Ammon's horn (tissue), 1 donor: ENCODE data around the gene NUP210.
"Not testable (repeated sequence)": the region's sequence is repeated elsewhere in the genome, so short reads cannot be mapped to it uniquely, and the experiment has no call there.

Source experiments
- DNase-seq: peaks from one replicate; pipeline ENCODE4 v3.0.0-alpha.2; 2016; ENCODE audit warnings: low spot score

Gene NUP210

DNA sequence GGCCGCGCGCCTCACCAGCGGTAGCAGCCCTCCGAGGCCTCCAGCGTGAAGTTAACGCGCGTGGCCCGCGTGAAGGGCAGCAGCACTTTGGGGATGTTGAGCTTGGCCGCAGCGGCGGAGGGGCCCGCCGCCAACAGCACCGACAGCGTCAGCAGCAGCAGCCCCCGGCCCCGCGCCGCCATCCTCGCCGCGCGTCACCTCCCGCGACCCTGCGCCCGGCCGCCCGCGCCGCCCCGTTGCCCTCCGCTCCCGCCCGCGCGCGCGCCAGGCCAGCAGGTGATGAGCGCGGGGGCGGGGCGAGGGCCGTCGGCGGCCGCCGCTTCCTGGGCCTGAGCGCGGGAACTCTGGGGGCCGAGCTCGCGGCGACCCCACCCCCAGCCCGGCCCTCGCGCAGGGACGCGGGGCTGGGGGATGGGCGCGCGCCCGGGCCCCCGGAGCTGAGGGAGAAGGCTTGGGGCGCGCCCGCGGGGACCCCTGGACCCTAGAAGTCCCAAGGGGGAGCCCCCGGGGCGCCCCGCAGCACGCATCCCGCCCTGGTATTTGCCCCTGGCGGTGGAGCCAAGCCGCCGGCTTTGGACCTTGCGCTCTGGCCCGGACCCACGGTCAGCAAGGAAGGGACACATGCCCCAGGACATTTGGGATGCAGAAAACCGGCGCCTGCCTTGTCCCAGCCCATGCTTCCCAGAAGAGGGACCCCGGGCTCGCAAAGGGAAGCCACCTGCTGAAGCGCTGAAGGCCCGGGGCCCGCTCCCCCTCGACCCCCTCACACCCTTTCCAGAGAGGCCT lies at the start of gene NUP210:
NUP210 (minus strand) TSS at position 278 of the 786 bp plus-strand sequence; CDS start at position 182, 96 bp downstream.
- no peak for DNase-seq

DNA sequence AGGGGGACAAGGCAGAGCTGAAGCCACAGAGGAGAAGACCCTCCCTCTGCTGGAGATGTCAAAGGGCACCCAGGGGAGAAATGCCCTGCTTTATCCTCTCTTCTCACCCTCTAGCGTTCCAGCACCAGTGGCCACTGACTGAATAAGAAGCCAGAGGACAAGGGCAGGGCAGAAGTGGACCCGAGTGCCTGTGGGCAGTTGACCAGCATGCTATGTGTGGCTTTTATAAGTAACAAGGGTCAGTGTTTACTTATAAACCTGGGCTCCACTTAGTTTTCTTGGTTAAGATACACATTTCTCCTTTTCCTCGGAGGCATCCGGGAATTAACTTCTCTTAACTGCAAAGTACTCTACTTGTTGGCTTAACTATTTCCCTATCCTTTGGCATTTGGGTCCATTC lies 46.7 kb upstream of the NUP210 start:
- no peak for DNase-seq

DNA sequence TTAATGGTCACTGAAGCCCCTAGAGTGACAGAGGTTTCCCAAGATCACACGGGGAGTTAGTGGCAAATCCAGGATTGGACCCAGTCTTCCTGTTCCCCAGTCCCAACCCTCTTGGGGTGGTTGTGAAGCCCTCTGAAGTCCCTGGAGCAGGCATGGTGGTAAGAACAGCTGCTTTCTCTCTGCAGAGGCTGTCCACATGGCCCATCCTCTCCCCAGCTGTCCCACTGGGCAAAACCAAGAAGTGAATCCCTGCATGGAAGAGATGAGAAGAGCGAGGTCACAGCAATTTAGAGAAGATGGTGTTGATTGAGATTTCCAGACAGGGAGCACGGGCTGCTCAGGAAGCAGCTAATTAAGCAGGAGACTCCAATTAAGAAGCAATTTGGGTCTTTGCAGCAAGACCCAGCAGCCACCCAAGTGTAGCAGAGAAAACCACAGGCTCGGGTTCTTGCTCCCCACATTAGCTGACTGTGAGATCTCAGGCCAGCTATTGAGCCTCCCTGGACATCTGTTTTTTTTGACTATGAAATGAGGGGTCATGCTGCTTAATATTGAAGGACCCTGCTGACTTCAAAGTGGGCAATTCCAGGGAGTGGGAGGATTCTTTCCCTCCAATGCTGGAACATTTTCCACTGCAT lies 45.2 kb upstream of the NUP210 start:
- no peak for DNase-seq

DNA sequence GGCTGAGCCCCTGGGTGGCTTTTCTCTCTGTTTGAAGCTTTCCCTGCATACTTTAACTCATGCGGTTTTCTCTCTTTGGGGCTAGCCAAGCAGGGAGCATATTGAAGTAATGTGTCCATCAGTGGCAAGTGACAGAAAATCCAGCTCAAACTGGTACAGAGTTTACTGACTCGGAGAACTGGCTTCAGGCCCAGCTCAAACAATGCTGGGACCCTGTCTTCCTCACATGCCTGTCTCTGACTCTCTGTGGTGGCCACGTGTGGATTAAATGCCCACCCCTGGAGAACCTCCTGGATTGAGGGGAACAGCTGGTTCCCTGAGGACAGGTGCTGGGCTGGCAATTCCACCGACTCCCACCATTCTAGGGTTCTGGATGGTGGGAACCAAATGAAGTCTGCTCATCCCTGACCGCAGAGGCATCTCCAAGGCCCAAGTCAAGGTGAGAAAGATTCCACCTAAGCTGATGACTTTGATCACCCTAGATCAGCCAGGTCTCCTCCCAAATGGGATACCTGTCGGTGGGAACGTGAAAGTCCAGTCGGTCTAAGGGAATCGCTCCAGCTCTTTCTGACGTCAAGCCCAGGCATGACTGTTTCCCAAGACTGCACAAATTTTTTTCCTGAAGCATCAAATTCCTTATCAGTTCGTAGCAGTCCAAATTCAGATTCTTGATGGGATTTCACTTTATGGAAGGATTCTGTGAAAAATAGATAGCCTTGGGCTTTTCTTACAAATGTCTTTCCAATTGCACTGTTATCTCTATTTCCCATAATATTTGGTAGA lies 43.7 kb upstream of the NUP210 start:
- no peak for DNase-seq

DNA sequence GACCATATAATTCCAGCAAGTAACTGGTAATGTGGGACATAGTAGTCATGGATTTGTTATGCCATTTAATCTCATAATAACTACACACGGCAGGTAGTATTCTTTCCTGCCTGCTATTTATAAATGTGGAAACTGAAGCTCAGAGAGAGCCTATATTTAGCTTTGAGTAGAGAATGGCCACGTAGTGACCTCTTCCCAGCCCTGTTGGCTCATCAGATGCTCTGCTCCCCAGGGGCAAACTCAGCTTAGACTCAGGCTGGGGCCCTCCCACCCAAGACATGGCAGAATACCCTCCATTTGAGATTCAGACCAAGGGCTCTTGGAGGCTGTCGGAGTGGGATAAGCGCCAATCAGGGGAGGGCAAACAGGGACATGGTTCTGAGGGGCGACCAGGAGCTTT lies 42.7 kb upstream of the NUP210 start:
- no peak for DNase-seq

DNA sequence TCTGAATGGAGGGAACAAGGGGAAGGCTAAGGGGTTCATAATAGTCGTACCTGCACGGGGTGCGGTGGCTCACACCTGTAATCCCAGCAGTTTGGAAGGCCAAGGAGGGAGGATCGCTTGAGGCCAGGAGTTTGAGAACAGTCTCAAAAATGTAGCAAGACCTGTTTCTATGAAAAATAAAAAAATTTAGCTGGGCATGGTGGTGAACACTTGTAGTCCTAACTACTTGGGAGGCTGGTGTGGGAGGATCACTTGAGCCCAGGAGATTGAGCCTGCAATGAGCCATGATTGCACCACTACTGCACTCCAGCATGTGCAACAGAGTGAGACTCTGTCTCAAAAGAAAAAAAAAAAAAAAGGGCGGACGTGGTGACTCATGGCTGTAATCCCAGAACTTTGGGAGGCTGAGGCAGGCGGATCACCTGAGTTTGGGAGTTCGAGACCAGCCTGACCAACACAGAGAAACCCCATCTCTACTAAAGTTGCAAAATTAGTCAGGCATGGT lies 42.1 kb upstream of the NUP210 start:
- DNase-seq, result no peak

DNA sequence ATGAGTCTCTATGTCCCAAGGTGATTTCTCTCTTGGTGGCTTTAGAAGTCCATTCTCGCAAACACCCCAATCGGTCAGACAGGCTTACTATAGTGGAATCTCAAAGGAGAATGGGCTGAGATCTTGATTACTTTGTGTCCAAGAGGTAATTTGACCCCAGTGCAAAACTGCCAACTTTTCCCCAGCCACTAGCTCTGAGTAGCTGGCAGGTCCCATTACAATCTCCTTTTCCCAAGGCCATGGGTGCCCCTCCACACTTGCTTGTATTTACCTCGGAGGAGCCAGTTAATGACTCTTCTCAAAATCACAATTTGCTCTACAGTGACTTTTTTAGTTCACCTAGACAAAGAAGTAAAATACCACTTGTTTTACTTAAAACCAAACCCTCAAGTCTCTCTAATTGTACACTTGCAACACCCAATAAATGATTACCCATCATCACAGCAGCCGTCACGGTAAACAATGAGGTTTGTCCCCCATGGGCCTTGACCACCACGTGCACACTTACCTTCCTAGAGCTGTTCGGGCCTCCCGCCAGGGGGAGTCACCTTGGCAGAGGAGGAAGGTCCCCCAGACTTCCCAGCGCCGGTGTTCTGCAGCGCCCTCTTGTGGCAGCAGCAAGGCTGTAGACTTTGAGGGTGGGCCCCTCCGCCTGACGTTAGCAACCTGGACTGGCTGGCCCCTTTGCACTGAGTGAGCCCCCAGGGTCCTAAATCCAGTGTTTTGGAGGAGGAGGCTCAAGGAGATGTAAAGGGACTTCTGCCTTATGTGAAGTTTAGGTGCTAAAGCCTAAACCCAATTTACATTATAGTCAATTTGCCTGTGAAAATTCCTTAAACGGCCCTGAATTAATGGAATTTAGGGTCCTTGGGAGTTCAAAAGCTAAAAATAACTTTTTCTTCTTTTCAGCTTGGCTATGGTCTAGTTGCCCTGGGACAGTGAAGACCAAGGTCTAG lies 41.3 kb upstream of the NUP210 start:
- DNase-seq, result no peak

DNA sequence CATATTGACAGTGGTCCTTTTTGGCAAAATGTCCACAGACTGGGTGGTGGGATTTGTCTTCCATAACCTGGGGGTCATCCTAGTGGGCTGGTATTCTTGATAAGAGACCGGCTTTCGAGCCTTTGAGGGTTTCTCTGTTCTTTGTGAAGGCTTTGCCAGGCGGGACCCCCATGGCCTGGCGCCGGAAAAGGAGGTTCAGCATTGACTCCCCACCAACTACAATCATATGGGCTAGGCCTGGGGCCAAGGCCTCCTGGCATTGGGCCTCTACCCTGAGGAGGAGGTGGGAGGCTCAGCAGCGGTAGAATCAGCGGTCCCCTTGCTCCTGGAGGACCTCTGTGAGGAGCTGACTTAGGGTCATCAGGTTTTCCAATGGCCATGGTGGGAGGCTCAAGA lies 40.2 kb upstream of the NUP210 start:
- DNase-seq, result no peak

DNA sequence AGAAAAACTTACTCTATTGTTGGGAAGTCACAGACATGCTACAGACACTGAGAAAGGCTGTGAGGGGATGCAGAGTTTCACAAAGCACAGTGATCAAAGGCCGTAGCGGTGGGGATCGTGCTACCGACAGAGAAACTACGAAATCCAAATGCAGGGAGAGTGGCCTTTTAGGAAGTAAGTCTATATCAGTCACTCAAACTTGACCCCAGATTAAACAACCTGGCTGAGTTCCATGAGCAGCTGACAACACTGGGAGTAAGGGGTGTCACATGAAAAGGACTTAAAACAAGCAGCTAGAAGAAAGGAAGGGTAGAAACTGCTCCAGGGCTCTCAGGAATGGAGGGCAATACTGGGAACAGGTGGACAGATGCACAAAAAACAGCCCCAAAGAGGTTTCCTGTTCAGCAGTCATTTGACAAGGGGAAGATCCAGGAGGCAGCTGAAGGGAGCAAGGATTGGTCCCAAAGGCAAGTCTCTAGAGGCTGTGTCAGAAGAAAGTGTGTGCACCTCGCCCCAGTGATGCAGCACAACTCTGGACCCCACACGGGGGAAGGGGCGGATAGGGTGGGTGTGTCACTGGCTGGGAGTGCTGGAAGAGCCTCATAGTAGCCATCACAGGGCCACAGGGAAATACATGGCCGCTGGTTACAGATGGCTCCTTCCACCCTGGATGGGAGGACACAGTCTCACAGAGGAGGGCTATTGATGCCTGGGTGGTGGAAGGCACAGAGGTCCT lies 39.7 kb upstream of the NUP210 start:
- DNase-seq, result no peak

DNA sequence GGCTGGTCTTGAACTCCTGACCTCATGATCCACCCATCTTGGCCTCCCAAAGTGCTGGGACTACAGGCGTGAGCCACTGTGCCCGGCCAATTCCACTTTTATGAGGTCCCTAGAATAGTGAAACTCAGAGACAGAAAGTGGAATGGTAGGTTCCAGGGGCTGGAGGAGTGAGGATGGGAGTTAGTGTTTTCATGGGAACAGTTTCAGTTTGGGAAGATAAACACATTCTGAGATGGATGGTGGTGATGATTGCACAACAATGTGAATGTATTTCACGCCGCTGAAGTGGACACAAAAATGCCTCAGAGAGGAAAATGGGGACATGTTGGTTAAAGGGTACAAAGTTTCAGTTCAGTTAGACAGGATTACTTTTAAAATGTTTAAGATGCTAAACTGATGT lies 37.5 kb upstream of the NUP210 start:
- DNase-seq, result no peak

DNA sequence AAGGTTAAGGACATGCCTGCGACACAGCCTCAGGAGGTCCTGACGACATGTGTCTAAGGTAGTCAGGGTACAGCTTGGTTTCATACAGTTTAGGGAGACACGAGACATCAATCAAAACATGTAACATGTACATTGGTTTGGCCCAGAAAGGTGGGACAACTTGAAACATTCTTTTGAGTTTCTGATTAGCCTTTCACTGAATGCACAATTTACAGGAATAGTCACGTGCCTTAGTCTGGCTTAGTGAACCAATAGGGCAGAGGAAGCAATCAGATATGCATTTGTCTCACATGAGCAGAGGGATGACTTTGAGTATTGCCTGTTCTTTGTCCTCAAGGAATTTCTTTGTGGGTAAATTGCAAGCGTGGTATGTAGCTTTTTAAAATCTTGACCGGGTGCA lies 35.5 kb upstream of the NUP210 start:
- DNase-seq, result no peak

DNA sequence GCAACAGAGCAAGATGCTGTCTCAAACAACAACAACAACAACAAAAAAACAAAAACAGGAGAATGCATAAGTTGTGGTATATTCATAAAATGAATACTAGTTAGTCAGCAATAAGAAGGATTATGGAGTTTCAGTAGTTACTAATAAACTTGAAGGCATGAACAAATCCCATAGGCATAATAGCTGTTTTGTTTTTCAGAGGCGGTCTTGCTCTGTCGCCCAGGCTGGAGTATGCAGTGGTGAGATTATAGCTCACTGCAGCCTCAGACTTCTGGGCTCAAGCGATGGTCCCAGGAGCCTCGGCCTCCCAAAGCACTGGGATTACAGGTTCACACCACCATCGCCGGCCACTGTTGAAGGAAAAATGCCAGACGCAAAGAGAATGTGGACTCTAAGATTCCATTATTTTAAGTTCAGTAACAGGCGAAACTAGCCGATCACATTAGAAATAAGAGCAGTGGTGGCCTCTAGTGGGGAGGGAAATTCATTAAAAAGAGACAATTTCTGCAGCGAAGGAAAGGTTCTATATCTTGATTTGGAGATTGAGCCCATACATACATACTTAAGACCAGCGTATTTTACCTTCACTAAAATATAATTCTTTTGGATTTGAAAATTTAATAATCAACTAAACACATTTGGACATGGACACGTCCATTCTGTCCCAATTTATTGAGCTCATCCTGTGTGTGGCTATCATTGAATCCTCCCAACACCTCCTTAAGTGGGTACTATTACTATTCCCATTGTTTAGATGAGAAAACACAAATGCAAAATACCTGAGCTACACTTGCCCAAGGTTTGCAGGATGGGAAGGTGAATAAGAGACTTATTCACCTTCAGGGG lies 32.6 kb upstream of the NUP210 start:
- peak; percentile 84 for DNase-seq

DNA sequence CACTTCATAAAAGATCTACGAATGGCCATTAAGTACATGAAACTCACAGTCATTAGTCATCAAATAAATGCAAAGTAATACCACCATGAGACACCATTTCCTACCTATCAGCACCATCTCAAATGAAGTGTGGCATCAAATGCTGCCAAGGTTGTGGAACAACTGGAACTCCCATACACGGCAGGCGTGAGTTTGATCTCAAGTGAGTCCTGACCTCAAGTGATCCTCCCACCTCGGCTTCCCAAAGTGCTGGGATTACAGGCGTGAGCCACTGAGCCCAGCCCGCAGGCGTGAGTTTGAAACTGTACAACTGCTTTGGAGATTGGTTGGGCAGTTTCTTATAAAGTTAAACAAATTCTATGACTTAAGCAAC lies 31.2 kb upstream of the NUP210 start:
- DNase-seq, result no peak

DNA sequence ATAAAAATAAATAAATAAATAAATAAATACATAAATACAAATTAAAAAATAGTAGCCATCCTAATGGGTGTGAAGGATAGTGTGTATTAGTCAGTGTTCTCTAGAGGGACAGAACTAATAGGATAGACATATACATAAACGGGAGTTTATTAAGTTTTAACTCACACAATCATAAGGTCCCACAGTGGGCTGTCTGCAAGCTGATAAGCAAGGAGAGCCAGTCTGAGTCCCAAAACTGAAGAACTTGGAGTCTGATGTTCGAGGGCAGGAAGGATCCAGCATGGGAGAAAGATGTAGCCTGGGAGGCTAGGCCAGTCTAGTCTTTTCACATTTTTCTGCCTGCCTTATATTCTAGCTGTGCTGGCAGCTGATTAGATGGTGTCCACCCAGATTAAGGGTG lies 22.8 kb upstream of the NUP210 start:
- not testable (repeated sequence) for DNase-seq

DNA sequence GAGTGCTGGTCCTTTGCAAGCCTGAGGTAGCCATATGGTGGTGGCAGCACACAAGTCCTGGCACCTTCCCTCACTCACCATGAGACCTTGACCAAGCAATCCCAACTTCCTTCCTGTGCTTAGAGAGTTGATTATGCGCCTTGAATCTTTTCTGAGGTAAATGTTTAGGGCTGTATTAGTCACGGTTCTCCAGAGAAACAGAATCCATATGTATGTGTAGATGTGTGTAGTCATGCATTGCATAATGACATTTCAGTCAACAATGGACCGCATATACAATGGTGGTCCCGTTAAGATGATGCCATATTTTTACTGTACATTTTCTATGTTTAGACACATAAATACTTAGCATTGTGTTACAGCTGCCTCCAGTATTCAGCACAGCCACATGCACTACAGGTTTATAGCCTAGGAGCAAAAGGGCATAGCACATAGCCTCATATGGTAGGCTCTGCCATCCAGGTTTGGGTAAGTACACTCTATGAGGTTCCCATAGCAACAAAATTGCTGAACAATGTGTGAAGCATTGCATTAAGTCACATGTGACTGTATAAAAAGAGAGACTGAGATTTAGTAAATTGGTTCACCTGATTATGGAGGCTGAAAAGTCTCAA lies 20.2 kb upstream of the NUP210 start:
- no peak for DNase-seq

DNA sequence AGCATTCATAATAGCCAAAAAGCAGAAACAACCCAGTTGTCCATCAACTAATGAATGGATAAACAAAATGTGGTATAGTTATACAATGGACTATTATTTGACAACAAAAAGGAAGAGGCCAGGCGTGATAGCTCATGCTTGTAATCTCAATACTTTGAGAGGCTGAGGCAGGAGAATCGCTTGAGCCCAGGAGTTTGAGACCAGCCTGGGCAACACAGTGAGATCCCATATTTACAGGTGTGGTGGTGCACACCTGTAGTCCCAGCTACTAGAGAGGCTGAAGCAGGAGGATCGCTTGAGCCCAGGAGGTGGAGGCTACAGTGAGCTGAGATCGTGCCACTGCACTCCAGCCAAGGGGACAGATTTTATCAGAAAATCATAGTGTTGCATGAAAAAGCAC lies 16.1 kb upstream of the NUP210 start:
- not testable (repeated sequence) for DNase-seq

DNA sequence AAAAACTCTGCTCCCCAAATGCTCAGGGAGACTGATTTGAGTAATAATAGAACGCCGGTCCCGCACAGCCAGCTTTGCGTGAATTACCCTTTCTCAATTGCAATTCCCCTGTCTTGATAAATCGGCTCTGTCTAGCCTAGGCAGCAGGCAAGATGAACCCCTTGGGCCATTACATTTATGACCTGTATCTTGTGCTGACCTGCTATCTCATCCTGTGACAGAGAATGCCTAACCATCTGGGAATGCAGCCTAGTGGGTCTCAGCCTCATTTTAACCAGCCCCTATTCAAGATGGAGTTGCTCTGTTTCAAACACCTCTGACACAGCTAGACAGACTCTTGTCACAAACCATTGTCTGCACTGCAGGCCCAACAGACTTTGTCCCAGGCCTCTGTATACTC lies 13.8 kb upstream of the NUP210 start:
- DNase-seq, result no peak

DNA sequence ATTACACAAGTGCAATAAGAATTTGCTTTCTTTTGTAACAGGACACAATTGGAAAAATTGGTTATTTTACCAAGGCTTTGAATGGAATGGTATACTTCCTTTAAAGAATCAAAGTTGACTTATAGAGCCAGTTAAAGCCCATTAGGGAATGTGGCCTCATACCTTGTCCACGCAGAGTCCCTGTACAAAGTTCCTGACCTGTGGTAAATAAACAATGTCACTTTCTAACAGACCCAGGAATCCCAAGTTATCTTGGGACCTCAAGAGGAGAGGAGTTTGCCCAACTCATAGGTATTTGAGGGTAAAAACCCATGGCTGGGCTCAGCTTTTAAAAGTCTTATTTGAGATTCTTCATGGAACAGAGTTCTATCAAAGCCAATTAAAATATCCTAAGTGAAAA lies 12.0 kb upstream of the NUP210 start:
- no peak for DNase-seq

DNA sequence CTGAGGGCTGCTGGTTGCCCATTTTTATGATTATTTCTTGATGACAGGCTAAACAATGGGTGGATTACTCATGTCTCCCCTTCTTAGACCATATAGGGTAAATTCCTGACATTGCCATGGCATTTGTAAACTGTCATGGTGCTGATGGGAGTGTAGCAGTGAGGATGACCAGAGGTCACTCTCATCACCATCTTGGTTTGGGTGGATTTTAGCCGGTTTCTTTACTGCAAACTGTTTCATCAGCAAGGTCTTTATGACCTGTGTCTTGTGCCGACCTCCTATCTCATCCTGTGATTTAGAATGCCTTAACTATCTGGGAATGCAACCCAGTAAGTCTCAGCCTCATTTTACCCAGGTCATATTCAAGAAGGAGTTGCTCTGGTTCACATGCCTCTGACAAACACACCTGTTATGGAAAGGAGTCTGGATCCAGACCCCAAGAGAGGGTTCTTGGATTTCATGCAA lies 10.3 kb upstream of the NUP210 start:
- not testable (repeated sequence) for DNase-seq
